NCI-H748 (cell line): ENCODE measurements around the gene CARD11.
"Not testable (repeated sequence)": the region's sequence is repeated elsewhere in the genome, so short reads cannot be mapped to it uniquely, and the experiment has no call there.

ENCODE experiments used
- DNase-seq: peaks from one replicate; lab custom pipeline; 2025; ENCODE audit not compliant: unreplicated experiment; lab: John Stamatoyannopoulos, UW

Gene CARD11

DNA sequence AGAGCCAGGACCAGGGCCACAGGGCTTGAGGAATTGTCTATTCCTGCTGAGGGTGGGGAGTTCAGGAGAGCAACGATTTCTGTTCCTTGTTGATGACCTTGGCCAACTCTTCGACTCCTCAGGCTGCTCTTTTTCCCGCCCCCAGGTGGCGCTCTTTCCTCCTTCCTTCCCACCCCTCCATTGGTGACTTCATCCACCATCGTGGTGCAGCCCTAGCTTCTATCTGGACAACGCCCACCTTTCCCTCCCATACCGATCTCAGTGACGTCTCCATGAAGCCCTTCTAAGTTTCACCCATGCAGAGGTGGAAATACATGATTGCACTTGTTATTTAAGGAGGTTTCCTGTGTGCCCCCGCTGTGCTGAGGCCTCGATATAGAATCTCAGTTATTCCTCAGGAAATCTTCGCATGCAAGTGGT is 22.1 kb upstream of the CARD11 start:
- DNase-seq = peak; percentile 79

DNA sequence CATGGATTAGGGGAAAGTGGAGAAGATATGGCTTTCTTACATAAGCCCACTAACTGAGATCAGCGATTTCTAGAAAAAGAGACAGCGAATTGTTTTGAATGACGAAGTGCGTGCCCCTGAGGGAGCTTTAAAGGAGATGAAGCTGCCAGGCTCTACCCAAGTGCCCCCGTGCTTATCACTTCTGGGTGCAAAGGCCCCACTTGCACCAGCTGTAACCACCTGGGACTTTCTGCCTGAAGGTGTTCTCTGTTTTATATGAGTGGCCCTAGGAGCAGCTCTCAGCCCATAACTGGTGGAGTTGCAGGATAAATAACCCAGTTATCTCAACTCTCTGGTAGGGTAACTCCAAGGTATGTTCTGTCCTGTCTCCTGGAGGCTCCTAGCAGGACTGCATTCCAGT is 20.4 kb upstream of the CARD11 start:
- no peak for DNase-seq

GRCh38 chr7:3063016-3063753 is 19.5 kb upstream of the CARD11 start:
- DNase-seq = no peak

DNA sequence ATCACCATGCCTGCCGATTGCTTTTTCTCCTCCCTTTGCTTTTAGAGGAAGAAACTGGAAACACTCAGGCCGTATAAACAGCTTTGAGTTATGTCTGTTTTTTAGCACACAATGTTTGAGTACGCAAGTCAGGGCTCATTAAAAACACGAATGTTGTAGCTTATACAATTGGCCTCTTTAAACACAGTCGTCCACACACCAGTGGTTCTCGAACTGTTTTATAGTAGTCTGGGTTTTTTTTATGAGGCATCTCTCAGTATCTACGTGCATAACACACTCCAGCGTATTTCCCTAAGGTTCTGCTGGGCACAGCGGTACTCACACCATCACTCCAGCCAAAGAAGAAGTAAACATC is 13.4 kb upstream of the CARD11 start:
- DNase-seq = peak; percentile 71

DNA sequence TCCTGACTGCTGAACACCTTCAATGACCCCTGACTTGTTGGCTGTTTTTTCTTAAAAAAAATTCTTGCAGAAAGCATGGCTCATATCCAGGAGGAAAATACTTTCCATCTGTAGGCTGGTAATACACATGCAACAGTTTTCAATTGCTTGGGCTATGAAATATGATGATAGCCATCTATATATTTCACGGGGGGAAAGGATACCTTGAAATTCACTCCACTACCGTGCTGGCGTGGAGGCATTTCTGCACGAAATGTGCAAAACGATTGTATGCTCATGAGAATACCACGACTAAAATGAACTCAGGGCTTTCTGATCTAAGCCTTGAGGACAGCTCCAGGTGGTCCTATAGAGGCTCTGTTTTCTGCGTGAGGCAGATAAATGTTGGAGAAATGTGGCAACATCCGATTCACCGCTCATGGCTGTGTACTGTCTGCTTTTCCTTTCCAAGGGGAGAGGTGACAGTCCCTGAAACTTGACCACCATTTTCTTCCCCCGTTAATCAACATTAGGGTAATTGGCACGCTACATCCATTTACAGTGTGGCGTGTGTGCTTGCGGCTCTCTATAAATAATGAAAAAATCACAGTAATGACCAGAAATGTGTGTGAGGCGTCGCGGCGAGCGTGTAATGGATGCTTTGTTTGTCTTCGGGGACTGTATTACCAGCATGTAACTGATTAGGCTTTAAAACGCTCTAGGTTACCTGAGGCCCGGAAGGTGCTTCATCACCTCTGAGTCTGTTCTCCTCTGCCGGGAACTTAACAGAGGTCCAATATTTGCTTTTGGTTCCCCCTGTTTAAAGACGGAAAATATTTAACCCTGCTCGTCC is 12.8 kb upstream of the CARD11 start:
- DNase-seq = peak; percentile 72

- no peak for DNase-seq
Observed at GRCh38 chr7:3055626-3056025, 12.0 kb upstream of the CARD11 start.

- no peak for DNase-seq
Observed at GRCh38 chr7:3042861-3043489, 692 bp downstream of the CARD11 start.

DNA sequence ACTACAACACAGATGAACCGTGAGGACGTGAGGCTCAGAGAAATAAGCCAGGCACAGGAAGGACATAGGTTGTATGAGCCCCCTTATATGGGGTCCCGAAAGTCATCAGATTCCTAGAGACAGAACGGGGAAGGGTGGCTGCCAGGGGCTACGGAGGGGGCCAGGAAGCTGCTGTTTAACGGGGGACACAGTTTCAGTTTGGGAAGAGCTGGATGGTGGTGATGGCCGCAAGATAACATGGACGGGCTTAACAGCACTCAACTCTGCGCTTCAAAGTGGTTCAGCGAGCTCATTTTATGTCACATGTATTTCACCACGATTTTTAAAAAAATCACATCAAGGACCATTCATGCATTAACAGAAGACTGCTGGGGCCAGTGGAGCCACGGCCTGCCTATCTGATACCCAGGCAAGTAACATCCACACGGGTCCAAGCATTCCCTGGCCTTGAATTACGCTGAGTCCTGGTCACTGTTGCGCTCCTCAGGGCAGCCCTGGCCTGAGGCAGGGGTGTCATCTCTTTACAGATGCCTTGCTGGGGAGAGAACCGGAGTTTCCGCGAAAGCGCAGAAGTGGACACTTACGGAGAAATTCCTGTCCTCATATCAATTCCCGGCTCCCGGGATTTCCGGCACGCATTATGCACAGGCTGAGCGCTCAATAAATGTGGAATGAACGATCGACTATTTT is 1.5 kb downstream of the CARD11 start:
- DNase-seq = no peak

- DNase-seq = no peak
Observed at GRCh38 chr7:3039787-3040186, 3.9 kb downstream of the CARD11 start.

DNA sequence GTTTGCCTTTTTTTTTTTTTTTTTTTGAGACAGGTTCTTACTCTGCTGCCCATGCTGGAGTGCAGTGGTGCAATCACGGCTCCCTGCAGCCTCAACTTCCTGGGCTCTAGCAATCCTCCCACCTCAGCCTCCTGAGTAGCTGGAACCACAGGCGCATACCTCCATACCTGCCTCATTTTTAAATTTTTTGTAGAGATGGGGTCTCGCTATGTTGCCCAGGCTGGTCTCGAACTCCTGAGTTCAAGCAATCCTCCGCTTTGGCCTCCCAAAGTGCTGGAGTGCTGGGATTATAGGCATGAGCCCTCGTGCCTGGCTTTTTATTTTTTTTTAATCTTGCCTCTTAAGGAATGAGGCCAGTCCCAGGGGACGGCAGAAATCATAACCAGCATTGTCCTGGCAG is 5.7 kb downstream of the CARD11 start:
- DNase-seq = not testable (repeated sequence)

GRCh38 chr7:3037259-3037658 is 6.4 kb downstream of the CARD11 start:
- no peak for DNase-seq

GRCh38 chr7:3034591-3035150 is 9.0 kb downstream of the CARD11 start:
- DNase-seq = no peak

DNA sequence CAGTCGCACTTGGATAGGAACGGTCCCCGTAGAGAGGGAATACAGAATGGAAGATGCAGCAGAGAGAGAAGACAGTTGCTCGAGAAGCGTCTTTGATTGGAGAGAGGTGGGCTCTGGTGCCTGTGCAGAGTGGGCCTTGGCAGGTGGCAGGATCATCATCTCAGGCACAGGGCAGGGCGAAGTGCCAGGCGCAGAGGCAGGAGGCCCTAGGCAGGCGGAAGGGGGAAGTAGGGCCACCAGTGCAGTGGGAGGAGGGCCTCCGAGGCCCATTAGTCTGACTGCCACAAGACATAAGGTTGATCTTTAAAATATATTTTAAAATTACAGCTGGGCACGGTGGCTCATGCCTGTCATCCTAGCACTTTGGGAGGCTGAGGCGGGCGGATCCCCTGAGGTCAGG is 10.1 kb downstream of the CARD11 start:
- no peak for DNase-seq

- no peak for DNase-seq
Observed at GRCh38 chr7:3033136-3033535, 10.5 kb downstream of the CARD11 start.

GRCh38 chr7:3032256-3032655 is 11.4 kb downstream of the CARD11 start:
- DNase-seq = no peak

GRCh38 chr7:3029138-3029537 is 14.5 kb downstream of the CARD11 start:
- DNase-seq = no peak

DNA sequence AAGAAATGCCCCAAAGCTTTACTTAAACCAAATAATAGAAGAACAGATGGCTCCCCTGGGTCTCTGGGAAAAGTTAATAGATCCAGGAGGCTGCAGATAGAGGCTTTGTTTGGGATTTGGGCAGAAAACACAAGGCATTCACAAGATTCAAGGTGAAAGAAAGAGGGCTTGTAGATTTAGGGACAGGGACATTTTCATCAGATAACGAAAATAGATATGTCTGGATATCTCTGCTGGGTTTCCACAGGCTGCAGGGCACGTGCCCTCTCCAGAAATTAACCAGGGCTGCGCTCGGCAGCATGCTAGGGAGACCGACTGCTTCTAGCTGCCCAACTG is 14.9 kb downstream of the CARD11 start:
- no peak for DNase-seq

DNA sequence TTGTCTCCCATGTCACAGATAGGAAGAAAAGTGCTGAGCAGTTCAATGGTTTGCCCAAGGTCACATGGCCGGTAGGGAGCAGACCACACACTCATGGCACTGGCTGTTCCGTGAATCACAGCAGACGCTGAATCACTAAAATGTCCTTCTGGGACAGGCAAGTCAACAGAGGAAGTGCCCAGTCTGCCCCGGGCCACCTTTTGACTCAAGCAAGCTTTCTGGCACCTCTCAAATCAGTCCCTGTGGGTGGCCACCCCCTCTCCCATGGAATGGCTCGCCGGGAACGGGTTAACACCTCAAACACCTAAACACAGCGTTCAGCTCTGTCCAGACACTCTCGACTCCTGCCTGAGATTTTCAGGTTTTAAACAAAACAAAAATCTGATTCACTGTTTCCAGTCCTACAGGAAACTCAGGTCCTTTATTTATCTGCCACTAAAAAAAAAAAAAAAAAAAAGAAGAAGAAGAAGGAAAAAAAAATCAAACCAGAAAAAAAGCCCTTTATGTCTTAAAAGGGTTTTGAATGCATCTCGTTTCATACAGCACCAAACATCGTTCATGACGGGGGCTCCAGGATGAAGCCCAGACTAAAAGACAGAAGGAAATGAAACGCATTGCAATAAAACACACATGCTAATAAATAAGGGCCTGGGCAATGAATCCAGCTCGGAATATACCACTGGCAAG is 15.5 kb downstream of the CARD11 start:
- no peak for DNase-seq

DNA sequence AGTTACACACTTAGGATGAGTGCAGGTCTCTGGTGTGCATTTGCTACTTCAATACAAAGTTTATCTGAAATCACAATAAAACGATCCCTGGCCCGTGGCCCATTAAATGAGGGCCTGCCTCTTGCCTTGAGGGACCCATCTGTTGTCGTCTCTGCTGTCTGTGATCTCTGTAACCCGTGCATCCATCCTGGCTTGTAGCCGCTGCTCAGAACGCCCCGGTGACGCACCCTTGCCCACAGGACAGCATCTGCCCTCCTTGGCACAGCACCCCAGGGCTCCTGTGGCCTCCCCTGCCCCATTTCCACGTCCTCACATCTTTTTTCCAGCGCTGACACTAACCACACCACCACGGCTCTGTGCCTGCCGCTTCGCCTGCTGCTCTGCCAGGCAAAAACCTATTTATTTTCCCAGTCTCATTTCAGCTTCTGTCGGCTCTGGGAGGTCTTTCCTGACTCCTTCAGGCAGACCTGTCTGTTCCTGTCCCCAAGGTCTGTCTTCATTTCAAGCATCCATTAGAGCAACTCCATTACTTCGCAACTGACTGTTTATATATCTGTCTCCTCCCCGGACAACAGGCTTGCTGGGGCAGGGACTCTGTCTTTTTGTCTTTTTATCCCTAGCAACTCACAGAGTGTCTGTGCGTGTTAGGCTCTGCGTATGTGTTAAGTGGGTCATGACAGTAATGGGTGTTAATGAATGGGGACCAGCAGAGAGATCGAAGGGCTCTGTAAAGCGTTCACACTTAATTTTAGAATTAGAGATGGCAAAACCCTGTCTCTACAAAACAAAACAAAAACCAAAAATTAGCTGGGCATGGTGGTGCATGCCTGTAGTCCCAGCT is 16.4 kb downstream of the CARD11 start:
- DNase-seq = no peak

DNA sequence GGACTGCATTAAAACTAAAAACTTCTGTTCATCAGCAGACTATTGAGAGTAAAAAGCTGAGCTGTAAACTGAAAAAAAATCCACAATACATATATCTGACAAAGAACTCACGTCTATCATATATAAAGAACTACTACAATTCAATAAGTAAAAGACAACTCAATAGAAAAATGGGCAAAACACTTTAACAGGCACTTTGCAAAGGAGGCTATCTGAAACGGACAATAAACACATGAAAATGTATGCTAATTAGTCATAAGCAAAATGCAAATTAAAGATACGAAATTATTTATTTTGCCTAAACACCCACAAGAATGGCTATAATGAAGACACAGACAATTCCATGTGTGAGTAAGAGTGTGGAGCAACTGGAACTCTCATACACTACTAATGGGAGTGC is 18.1 kb downstream of the CARD11 start:
- no peak for DNase-seq
